NCI-H345 (cell line): ENCODE data around the gene NFATC4.
"Not testable (repeated sequence)": the region's sequence is repeated elsewhere in the genome, so short reads cannot be mapped to it uniquely, and the experiment has no call there.

Source experiments
- DNase-seq: peaks from one replicate; lab custom pipeline; 2025; lab: John Stamatoyannopoulos, UW

Gene NFATC4

DNA sequence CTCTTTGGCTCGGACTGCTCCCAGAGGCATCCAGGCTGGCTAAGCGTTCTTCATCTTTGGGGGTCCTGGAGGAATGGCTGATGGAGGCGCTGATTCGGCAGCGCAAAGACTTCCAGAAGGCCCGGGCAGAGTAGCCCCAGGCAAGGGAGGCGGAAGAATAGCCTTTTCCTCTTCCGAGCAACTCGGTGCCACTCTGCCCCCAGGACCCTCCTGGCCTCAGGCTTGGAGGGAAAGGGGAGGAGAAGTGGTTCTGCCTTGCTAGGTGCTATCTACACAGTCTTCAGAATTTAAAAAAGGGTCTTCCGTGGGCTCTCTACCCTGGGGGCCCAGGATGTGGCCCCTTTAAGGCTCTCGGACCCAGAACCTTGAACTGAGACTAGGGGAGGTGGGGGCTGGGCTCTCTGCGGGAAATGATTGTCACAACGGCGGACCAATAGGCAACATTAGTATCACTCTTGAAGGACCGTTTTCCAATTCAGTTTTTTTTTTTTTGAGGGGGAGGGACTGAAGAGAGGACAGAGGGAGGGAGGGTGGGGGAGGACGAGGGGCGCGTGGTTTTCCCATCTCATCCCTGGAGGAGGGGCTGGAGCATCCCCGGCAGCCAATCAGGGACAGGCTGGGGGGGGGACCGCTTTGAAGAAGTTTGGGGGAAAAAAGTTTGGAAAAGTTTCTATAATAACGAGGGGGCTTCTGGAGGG is at the start of gene NFATC4:
TSS of gene NFATC4 (plus strand) at position 671 of the 698 bp plus-strand sequence. CDS start 157 bp downstream, outside the sequence.
- DNase-seq = peak; percentile 77

DNA sequence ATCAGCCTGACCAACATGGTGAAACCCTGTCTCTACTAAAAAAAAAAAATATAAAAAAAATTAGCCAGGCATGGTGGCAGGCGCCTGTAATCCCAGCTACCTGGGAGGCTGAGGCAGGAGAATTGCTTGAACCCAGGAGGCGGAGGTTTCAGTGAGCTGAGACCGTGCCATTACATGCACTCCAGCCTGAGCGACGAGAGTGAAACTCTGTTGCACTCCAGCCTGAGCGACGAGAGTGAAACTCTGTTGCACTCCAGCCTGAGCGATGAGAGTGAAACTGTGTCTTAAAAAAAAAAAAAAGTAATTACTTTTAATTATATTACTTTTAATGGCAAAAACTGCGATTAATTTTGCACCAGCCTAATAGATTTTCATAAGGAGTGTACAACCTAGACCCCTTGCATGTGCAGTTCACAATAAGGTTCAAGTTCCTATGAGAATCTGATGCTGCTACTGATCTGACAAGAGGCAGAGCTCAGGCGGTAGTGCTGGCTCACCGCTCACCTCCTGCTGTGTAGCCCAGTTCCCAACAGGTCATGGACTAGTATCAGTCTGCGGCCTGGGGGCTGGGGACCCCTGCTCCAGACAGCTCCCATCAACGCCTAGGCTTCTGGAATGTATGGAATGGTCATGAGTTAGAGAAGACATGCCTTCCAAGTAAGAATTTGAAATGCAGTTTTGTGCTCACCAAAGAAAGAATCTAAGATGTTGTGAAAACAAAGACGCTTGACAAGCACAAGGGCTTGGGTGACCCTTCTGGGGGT is 46.6 kb upstream of the NFATC4 start:
- no peak for DNase-seq

DNA sequence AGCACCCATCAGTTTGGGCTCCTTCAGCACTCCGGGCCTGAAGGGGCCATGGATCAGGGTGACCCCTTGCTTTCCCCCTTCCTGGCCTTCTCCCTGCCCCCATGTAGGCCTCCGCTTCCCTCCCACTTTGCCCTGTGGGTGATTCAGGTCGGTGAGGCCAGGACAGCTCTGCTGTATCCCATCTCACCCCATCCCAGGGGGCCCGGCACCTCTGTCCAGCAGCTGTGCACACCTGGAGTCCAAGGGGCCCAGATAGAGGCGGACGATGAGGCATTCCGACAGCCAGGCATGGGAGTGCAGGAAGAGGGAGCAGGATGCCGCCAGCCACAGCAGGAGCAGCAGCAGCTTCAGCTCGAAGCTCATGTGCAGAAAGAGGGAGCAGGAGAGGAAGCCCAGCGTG is 45.3 kb upstream of the NFATC4 start:
- DNase-seq = no peak

DNA sequence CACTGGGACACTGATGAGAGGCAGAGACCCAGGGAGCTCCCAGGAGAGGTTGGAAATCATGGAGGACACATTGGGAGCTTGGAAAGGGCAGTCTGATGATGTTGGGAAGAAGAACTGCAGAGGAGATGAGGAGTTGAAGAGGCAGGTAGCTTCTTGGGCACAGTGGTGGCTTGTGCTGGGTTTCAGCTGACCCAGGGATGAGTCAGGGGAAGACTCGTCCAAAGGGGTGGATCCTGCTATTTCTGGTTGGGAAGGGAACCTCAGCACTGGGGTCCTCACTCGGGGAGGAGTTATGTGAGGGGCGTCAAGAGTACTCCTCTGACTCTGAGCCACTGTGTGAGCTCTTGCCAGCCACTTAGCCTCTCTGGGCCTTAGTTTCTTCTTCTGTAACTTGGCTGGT is 44.6 kb upstream of the NFATC4 start:
- no peak for DNase-seq

DNA sequence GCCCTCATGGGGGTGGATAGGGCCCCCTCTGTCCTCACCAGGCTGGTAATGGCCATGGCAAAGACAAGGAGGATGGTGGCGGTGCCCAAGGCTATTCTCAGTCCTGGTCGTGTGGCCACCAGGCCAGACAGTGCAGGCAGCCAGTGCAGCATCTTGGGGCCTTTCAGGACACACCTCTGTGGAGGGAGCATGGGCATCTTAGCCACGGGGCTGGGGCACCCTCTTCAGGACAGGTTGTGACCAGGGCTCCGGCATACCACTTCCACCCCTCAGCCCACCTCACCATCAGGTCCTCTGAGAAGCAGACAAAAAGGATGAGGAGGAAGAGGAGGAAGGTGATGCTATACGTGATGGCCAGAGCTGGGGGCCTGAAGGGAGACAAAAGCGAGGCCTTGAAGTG is 44.0 kb upstream of the NFATC4 start:
- no peak for DNase-seq

DNA sequence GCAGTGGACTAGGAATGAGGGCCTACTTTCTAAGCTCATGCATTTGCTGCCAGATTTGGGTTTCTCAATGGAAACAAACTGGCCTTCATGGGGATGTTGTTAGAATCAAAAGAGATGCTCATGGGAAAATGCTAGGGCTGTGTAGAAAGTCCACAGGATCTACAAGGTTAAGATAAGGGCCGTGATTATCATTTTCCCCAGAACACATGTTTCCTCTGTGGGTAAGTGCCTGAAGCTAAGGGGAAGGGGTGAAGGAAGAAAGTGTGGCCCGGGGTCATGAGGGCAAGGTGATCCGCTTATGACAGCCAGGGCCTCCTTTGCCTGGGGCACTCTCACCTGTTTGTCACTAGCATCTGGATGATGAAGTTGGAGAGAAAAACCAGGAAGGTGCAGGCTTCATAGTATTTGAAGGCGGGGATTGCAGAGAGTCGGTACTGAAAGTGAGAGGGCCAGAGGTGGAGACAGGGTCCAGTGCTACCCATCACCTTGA is 42.9 kb upstream of the NFATC4 start:
- no peak for DNase-seq

DNA sequence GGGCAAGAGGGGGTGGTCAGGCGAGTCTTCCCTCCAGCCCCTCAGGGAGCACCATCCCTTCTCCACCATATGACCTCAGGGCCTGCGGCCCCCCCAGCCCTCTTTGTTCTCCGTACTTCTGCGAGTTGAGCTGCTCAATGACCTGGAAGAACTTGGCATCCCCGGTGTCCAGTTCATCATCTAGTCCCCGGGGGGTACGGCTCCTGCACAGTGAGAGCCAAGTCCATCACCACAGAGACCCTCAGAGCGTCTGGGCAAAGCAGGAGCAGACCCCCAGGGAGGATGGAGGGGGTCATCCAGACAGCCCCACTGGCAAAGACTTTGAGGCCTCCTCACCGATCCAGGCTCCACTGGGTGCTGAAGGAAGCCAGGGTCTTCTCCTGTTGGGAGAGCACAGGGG is 42.0 kb upstream of the NFATC4 start:
- no peak for DNase-seq

DNA sequence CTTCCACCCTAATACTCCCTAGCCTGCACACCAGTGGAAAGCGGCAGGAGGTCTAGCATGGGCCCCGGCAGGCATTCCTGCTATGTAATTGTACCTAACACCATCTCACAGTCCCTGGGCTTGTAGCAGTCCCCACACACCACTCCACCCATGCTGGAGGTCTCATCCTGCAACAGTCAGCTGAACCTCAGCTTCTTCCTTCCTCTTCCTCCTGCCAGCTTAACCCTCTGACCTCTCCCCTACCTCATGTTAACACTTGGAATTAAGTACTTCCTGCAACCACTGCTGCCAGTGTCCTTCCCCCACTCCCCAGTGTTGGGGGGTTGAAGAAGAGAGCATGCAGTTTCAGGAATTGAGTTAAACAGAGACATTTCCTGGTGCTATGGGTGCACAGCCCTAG is 40.7 kb upstream of the NFATC4 start:
- DNase-seq = no peak

DNA sequence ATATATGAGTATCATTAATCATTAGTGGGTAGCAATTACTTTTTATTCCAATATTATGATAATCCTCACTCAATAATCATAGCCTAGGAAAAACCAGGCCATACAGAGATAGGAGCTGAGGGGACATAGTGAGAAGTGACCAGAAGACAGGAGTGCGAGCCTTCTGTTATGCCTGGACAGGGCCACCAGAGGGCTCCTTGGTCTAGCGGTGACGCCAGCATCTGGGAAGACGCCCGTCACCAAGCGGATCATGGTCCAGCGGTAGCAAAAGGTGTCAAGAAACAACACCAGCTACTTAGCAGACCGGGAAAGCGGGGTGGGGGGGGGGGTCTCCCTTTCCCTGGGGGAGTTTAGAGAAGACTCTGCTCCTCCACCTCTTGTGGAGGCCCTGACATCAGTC is 40.1 kb upstream of the NFATC4 start:
- not testable (repeated sequence) for DNase-seq

DNA sequence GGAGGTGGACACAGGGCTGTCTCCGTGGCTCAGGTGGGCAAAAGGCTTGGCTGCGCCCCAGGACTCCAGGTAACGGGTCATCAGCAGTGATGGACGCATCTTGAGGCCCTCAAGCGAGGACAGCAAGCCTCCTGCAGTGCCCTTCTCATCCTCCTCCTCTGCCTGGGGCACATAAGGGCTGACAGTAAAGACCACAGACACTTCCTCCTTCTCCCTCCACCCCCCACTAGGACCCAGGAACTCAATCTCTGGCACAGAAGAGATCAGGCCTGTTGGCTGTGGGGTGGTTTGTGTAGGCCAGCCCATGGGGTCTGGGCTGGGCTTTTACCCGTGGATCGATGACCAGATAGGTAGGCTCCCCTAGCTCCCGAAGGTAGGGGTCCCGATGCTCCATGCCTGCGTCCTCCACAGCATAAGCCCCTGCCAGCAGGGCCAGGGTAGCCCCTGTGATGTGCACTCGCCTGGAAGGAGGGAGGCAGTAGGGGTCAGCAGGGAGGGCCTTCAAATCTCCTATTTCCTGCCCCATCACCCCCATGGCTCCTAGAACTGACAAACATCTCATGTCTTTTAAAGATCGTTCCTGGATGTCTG is 38.8 kb upstream of the NFATC4 start:
- DNase-seq = no peak

DNA sequence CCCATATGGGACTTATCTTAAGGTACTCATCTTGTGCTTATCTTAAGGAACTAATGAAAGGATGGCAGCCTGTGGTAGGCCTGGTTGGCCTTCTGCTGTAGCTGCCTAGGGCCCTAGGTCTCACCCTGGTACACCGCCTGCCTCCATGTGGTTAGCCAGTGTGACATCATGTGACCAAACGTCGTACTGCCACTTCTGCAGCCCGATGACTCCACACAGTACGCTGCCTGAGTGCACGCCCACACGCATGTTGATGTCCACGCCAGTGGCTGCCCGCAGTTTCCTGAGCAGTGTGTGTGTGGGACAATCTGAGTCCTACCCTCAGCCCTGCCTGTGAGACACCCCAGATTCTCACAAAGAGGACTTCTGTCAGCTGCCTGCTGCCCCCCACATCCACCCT is 38.2 kb upstream of the NFATC4 start:
- no peak for DNase-seq

DNA sequence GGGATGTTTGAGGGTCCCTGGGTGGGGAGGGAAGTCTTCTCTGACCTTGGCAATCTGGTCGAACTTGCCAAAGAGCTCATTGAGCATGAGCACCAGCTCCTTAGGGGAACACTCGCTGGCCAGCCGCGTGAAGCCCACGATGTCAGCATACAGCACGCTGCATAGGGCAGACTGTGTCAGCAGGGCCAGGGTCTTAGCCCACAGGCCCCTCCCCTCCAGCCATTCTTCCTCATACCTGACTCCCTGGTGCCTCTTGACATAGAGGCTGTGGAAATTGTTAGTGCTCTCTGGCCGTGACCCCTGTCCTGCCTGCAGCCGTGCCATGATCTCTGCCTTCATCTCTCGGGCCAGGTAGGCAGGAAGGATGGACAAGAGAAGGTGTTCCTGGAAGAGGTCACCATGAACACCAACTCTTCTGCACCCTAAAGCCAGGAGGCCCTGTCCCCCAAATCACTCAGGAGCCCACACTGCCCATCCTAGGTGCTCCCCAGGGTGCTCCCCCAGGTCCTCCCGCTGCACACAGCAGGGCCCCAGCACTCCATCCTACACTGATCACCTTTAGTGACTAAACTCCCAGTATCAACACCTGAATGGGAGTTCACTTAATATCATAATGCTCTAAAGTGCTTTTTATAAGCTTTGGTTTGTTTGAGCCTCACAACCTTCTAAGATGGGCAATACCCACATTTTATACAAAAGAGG is 36.9 kb upstream of the NFATC4 start:
- DNase-seq = no peak

DNA sequence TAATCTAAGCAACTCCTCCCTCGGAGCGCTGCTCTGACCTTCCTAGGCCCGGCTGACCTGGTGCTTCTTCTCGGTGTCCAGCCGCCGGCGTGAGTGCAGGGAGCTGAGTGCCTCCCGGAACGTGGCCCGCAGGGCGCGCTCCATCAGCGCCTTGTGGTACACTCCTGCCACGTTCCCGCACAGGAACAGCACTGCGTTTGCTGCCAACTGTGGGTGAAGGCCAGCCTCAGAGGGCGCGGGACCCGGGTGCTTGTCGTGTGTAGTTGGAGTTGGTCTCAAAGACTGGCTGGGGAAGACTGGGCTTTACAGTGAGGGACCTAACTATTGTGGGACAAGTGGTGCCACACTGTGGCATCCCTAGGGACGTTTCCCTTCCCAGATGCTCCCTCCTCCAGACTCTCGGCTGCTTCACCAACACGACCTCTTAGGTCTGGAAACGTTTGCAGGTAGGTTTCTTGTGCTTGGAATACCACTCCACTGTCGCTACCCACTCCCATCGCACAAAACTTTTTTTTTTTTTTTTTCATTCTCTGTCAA is 36.2 kb upstream of the NFATC4 start:
- no peak for DNase-seq

DNA sequence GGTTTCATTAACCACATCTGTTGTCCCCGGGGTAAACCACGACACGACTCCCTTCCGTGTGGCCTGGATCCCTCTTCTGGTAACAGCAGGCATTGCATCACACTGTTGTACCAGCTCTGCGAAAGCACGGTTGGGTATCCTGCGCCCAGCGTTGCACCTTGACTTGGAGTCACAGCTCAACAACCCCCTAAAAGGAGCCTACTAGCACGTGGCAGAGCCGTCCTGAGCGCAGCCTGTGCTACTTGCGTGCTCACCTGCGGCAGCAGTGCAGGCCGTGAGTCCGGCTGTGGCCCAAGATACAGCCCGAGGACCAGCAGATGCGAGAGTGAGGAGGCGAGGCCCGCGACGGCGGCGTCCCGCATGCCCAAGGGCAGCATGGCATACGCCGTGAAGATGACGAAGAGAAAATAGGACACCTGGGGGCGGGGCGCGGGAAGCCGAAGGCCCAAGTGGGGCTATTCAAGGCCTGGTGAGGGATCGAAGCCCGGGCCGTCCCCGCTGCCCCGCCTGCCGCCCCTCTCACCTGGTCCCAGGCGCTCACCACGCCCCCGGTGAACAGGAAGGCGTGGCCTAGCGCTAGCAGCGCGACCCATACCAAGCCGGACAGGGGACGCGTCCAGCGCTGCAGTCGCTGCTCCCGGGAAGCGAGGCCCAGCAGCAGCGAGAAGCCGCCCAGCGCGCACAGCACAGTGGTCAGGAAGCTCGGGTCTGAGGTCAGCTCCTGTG is 35.6 kb upstream of the NFATC4 start:
- DNase-seq = peak; percentile 85

DNA sequence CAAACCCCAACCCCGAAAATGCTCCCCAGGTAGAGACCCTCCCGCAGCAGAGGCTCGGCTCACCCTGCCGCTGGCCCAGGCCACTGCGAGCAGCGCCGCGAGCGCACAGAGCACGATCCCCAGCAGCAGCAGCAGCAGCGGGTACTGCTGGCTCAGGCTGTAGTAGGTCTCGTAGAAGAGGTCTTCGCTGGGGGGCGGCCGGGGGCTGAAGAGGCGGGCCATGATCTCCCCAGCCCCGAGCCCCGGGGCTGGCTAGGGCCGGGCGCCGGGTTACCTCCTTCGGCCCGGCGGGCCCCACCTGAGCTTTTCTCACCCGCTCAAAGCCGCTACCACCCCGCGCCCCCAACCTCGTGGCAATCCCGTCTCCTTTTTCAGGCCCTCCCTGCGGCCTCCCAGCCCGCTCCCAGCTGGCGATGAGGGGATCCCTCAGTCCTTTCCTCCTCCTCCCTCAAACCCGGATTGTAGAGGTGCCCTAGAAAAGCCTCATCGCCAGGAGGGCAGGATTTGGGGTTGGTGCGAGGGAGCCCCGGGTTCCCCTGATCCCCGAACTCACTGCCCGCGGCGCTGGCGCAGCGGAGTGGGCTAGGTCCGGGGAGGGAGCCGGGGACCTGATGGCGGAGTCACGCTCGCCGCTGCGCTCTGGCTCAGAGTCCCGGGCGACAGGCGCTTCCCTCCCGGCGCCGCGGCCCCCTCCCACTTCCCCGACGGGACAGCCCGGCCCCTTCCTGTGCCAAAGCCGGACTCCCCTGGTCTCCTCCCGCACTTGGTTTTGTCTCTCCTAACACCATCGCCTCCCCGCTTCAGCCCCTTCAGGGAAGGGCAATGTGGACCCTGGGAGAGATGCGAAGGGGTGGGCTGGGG is 33.3 kb upstream of the NFATC4 start, which contains the start of gene ADCY4:
TSS of gene ADCY4 (minus strand) at position 641 of the 861 bp plus-strand sequence. CDS start at position 222, 419 bp downstream.
- DNase-seq = no peak

DNA sequence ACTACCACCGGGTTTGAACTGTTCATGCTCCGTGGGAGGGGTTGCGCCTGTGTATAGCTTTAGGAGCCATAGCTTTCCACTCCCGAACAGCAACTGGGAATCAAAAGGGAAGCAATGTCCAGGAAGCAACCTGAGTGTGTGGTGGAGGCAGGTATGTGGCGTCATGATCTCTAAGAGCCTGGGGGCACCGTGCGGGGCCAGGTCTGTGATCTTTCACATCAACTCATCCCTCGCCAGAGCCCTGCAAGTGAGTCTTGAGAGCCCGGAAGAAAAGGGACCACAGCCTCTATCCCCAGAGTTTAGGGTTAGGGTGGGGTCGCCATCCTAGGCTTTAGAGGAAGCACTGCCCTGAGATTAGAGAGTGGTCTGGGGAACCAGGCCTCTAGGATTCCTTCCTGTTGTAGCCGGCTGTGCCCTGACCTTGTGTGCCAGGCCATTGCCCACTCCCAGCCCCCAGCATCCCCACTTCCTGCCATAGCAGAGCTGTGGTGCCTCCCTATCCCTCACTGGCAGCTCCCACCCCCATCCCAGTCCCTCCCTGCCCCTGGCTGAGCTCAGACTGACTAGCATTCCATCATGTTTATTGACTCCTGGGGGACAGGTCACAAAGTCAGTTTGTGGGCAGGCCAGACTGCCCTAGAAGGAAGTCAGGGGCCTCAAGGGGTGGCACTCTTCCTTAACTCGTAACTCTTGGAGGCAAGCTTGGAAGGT is 32.4 kb upstream of the NFATC4 start:
- DNase-seq = no peak

DNA sequence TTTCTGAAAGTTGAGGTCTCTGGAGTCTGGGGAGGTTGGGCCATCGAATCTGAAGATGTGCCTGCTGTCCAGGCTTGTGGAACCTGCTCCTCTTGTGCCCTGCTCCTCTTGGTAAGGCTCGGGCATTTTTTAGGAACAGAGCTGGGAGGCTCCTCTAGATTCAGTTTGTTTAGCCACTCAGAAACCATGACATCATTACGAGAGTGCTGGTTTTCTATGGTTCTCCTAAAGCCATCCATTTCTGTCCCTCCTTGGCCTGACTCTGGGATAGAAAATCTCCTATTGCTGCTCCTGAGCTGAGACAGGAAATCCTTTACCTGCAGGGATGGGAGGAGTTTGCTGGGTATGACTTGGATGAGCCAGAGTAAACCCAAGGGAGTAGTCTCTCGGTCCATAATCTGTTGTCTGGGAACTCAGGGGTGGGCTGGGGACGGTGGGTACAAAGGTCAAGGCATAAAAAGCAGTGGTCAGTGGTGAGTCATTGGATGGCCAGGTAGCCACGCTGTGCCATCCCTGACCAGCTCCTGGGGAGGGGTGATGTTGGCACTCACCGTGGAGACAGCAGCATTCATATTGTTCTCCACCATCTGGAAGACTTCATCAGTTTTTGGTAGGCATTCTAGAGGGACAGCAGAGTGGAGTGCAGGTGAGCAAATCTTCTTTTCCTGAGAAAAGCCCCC is 30.7 kb upstream of the NFATC4 start:
- DNase-seq = no peak

DNA sequence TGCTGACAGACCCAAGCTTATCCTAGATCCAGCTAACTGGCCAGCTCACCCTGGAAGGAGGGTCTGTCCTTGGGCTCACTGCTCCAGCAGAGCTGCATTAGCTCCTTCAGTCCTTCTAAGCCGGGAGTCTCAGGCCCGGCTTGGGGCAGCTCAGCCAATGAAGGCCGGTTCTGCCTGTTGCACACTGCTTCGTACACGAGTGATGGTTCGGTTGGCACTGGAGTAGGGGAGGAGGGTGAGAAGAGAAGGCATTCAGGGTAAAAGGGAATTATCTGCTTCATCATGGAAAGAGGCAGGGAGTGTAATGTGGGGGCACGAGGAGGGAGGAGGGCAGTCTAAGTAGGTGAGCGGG is 30.2 kb upstream of the NFATC4 start:
- DNase-seq = no peak

DNA sequence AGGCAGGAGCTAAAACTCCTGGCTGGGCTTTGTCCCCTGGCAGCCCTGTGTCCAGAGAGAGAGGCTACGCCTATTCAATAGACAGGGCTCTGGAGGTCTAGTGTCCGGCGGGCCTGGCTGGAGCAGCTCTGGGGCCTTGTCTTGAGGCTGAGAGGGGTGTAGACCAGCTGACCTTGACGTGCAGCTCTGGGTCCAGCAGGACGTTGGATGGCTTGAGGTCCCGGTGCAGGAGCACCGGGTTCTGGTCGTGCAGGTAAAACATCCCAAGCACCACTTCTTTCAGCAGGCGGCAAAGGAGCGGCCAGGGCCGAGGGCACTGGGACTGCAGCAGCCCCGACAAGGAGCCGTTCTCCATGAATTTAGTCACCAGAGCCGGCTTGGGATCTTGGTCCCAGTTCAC is 29.1 kb upstream of the NFATC4 start:
- DNase-seq = no peak
